NCI-H510A (cell line): Measurements from ENCODE around the gene CTNS.

Experiments
- DNase-seq: peaks from one replicate; lab custom pipeline; 2025; lab: John Stamatoyannopoulos, UW

Gene CTNS

GRCh38 chr17:3659541-3660111 is 23.1 kb downstream of the CTNS start:
- DNase-seq: no peak

- DNase-seq: no peak
These were observed 23.8 kb downstream of the CTNS start for GRCh38 chr17:3660311-3660891.

GRCh38 chr17:3663102-3664011 is 26.8 kb downstream of the CTNS start:
- no peak for DNase-seq

- DNase-seq: no peak
These were observed 29.3 kb downstream of the CTNS start for GRCh38 chr17:3665834-3666233.

GRCh38 chr17:3666516-3666915 is 30.0 kb downstream of the CTNS start:
- DNase-seq: no peak

DNA sequence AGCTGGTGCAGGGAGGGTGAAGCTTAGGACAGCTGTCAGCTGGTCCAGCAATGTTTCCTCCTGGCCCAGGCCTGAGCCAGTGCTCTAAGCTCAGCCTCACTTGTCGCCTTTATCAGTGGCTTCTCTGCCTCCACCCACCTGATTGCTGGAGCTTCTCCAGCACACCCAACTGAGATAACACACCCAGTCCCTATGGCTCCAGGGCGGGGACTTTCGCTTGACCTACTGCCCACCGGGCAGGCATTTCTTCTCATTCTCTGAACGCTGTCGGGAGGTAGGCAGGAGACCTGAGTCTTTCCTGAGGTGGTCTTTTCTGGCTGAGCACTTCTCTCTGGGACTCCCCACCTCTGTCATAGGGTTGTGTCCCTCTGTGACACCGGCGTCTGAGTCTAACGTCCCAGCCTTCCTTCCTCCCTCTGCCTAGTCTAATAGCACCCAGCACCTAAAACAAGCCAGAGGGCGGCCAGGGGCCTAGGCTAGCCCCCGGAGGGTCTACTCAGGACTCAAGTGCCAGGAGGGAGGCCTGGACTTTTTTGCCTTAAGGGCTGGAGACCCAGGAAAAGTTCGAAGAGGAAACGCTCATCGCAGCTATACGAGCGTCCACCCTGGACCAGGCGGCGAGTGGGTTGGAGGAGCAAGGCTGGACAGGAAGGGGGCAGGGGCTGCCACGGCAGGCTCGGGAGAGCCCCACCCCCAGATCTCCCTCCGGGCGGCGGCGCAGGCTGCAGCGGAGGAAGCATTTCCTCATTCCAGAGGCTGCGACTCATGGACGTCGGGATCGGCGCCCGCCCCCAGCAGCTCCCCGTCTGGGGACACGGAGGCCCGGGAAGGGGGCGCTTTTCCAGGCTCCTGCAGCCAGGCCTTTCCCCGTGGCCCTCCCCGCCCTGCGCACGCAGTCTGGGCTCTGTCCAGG is 31.1 kb downstream of the CTNS start:
- peak; percentile 26 for DNase-seq

GRCh38 chr17:3668279-3669084 is 31.9 kb downstream of the CTNS start, which contains the start of the genes EMC6 and TAX1BP3:
Gene EMC6, plus strand, starts transcription at chr17:3668812. Its CDS starts 335 bp downstream, at chr17:3669147.
Gene TAX1BP3, minus strand, starts transcription at chr17:3668578. Its CDS starts 52 bp downstream, at chr17:3668526.
- peak; percentile 83 for DNase-seq

- DNase-seq: no peak
These were observed 32.5 kb downstream of the CTNS start for GRCh38 chr17:3669085-3669347.

GRCh38 chr17:3669548-3669947 is 33.0 kb downstream of the CTNS start:
- DNase-seq: no peak

GRCh38 chr17:3672571-3672970 is 36.0 kb downstream of the CTNS start:
- DNase-seq: no peak

DNA sequence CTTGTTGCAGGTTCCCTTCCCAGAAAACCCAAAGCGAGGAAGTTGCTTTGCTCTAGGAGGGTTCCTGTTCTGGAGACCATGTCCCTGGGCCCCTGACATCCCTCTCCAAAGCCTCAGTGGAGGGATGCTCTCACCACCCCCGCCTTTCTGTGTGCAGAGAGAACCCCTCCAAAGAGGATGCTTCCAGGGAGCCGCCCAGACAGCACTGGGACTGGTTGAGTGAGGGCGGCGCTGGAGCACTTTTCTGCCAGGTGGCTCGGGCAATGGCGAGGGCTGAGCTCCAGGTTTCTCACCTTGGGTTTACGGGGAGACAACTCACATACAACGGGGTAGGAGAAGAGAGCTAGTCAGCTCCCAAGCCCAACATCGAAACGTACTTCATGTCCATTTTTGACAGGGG is 39.3 kb downstream of the CTNS start:
- DNase-seq: no peak

GRCh38 chr17:3678095-3678820 is 41.7 kb downstream of the CTNS start:
- no peak for DNase-seq

- no peak for DNase-seq
These were observed 42.4 kb downstream of the CTNS start for GRCh38 chr17:3678821-3679530.

DNA sequence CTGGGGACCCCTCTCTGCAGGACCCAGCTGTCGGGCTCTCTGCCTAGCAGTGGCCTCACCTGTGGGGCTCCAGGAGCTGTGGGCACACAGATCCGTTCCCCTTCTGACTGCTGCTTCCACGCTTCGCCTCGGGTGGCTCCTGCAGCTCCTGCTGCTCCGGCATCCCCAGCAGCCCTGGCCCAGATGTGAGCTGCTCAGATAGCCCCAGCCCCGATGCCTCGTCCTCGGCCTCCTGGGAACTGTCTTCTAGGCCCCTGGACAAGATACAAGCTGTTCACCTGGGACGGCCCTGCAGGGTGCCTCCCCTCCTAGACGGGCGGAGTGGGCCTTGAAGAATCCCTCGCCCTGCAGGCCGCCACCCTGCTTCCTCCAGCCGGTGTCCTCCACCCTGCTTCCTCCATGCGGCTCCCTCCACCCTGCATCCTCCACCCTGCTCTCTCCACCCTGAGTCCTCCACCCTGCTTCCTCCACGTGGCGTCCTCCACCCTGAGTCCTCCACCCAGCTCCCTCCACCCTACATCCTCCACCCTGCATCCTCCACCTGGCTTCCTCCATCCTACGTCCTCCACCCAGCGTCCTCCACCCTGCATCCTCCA is 43.1 kb downstream of the CTNS start:
- DNase-seq: no peak

GRCh38 chr17:3681057-3681456 is 44.5 kb downstream of the CTNS start:
- DNase-seq: no peak

GRCh38 chr17:3681565-3681964 is 45.0 kb downstream of the CTNS start:
- no peak for DNase-seq

GRCh38 chr17:3682033-3682432 is 45.5 kb downstream of the CTNS start:
- DNase-seq: no peak

GRCh38 chr17:3683054-3683511 is 46.5 kb downstream of the CTNS start:
- no peak for DNase-seq

- no peak for DNase-seq
These were observed 48.6 kb downstream of the CTNS start for GRCh38 chr17:3685174-3685573.
